Loucy (cell line): ENCODE results near the gene ITCH.
"Not testable (repeated sequence)": the region's sequence is repeated elsewhere in the genome, so short reads cannot be mapped to it uniquely, and the experiment has no call there.

ENCODE experiments used
- H2AFZ ChIP-seq: fragments of 200-600 bp; sonication (generic); 2 replicates; pipeline ENCODE4 v1.6.0; 2016; ENCODE audit warnings: antibody characterized with exemption, mild to moderate bottlenecking, low read length, moderate library complexity
- H3F3A ChIP-seq: fragments of 200-600 bp; 2 replicates; pipeline ENCODE4 v1.6.0; 2016; ENCODE audit warnings: antibody characterized with exemption, low read depth, mild to moderate bottlenecking
- H3K27me3 ChIP-seq: fragments of 200-600 bp; sonication (generic); 2 replicates; pipeline ENCODE4 v1.6.1; 2014; ENCODE audit warnings: low read length, mild to moderate bottlenecking; ENCODE audit not compliant: insufficient read depth, poor library complexity, severe bottlenecking
- H3K36me3 ChIP-seq: fragments of 200-600 bp; sonication (generic); 2 replicates; pipeline ENCODE4 v1.6.1; 2016; ENCODE audit warnings: low read length; ENCODE audit not compliant: insufficient read depth
- H3K4me1 ChIP-seq: fragments of 200-600 bp; sonication (generic); 2 replicates; pipeline ENCODE4 v1.5.1; 2014; ENCODE audit warnings: low read length, mild to moderate bottlenecking; ENCODE audit not compliant: insufficient read depth, poor library complexity, severe bottlenecking
- H3K4me2 ChIP-seq: fragments of 200-600 bp; sonication (generic); 2 replicates; pipeline ENCODE4 v1.6.0; 2014; ENCODE audit warnings: antibody characterized with exemption, low read length, low read depth, mild to moderate bottlenecking; ENCODE audit not compliant: poor library complexity, severe bottlenecking
- H3K4me3 ChIP-seq: fragments of 200-600 bp; sonication (generic); 2 replicates; pipeline ENCODE4 v1.5.1; 2014; ENCODE audit warnings: low read length, mild to moderate bottlenecking, mixed read lengths; ENCODE audit not compliant: poor library complexity, severe bottlenecking
- H3K79me2 ChIP-seq: fragments of 200-600 bp; sonication (generic); 2 replicates; pipeline ENCODE4 v1.6.1; 2014; ENCODE audit warnings: low read length; ENCODE audit not compliant: insufficient read depth
- H3K9ac ChIP-seq: fragments of 200-600 bp; sonication (generic); 2 replicates; pipeline ENCODE4 v1.6.0; 2014; ENCODE audit warnings: mild to moderate bottlenecking, low read depth, low read length, moderate library complexity; ENCODE audit not compliant: poor library complexity, severe bottlenecking
- H3K9me2 ChIP-seq: fragments of 200-600 bp; sonication (generic); replicated peaks from 2 replicates; pipeline ENCODE4 v1.6.1; 2016; ENCODE audit warnings: low read depth, low read length, mixed read lengths
- H3K9me3 ChIP-seq: fragments of 200-600 bp; sonication (generic); 2 replicates; pipeline ENCODE4 v1.6.1; 2014; ENCODE audit warnings: mild to moderate bottlenecking, antibody characterized with exemption, low read length, low read depth; ENCODE audit not compliant: insufficient read depth
- H4K20me1 ChIP-seq: fragments of 200-600 bp; sonication (generic); 2 replicates; pipeline ENCODE4 v1.6.0; 2014; ENCODE audit warnings: antibody characterized with exemption, low read length, mild to moderate bottlenecking; ENCODE audit not compliant: insufficient read depth, poor library complexity, severe bottlenecking
- CTCF ChIP-seq: fragments of 200-600 bp; sonication (generic); conservative IDR thresholded peaks from 2 replicates; pipeline ENCODE4 v1.5.1; 2014; ENCODE audit warnings: mild to moderate bottlenecking, antibody characterized with exemption, low read length
- EZH2phosphoT487 ChIP-seq: fragments of 200-600 bp; IDR thresholded peaks from 2 replicates; pipeline ENCODE4 v1.6.1; 2018; ENCODE audit warnings: antibody characterized with exemption, mild to moderate bottlenecking, moderate library complexity, borderline replicate concordance

ITCH gene

GRCh38 chr20:34396408-34396807 lies 33.3 kb downstream of the ITCH start:
- Histone ChIP-seq H3K79me2 (peaks cover 52% of the 10 kb centered on the region), H3K9me2 (no peaks in the 10 kb centered on the region), H2AFZ (no peak overlapping the region), H4K20me1 (peaks cover 5% of the 10 kb centered on the region), H3K27me3 (no peaks in the 10 kb centered on the region), H3K4me3 (no peak overlapping the region), H3K4me1 (no peaks in the 10 kb centered on the region), H3K4me2 (no peak overlapping the region), H3K36me3 (peaks cover 56% of the 10 kb centered on the region), H3K9me3 (no peaks in the 10 kb centered on the region), H3F3A (no peaks in the 10 kb centered on the region), H3K9ac (no peak overlapping the region)
- TF ChIP-seq CTCF: no peak
- TF ChIP-seq EZH2phosphoT487: no peak

GRCh38 chr20:34397096-34397495 lies 34.0 kb downstream of the ITCH start:
- no peak overlapping the region for H3K4me2 ChIP-seq
- no peaks in the 10 kb centered on the region for H3K4me1 ChIP-seq
- no peak overlapping the region for H2AFZ ChIP-seq
- H3K4me3 ChIP-seq: no peak overlapping the region
- TF ChIP-seq CTCF (no peak), EZH2phosphoT487 (no peak)
- H4K20me1 ChIP-seq: peaks cover 6% of the 10 kb centered on the region
- H3K27me3 ChIP-seq: no peaks in the 10 kb centered on the region
- H3F3A ChIP-seq: no peaks in the 10 kb centered on the region
- H3K79me2 ChIP-seq: peaks cover 56% of the 10 kb centered on the region
- H3K9ac ChIP-seq: no peak overlapping the region
- H3K9me2 ChIP-seq: no peaks in the 10 kb centered on the region
- H3K36me3 ChIP-seq: peaks cover 58% of the 10 kb centered on the region
- H3K9me3 ChIP-seq: no peaks in the 10 kb centered on the region

GRCh38 chr20:34400776-34401175 lies 37.7 kb downstream of the ITCH start:
- H3K9me3 ChIP-seq, H3K9me2 ChIP-seq, H3K27me3 ChIP-seq, H3K9ac ChIP-seq, H3K4me2 ChIP-seq, H3F3A ChIP-seq, H3K4me3 ChIP-seq, H2AFZ ChIP-seq: not testable (repeated sequence)
- H3K4me1 ChIP-seq: peaks cover 13% of the 10 kb centered on the region
- H3K36me3 ChIP-seq: peaks cover 41% of the 10 kb centered on the region
- peaks cover 70% of the 10 kb centered on the region for H3K79me2 ChIP-seq
- peaks cover 36% of the 10 kb centered on the region for H4K20me1 ChIP-seq

GRCh38 chr20:34401741-34402455 lies 38.8 kb downstream of the ITCH start:
- no peak overlapping the region for H3K4me2 ChIP-seq
- no peaks in the 10 kb centered on the region for H3K9me3 ChIP-seq
- no peak overlapping the region for H3K9ac ChIP-seq
- H3K4me3 ChIP-seq: no peak overlapping the region
- H4K20me1 ChIP-seq: peaks cover 45% of the 10 kb centered on the region
- peaks cover 75% of the 10 kb centered on the region for H3K79me2 ChIP-seq
- no peaks in the 10 kb centered on the region for H3K9me2 ChIP-seq
- H3F3A ChIP-seq: 0 out of 2 replicates have a peak, but pooled peaks cover 2% of the 10 kb centered on the region
- H3K4me1 ChIP-seq: peaks cover 17% of the 10 kb centered on the region
- H3K36me3 ChIP-seq: peaks cover 33% of the 10 kb centered on the region
- no peak overlapping the region for H2AFZ ChIP-seq
- no peak for TF ChIP-seq CTCF
- H3K27me3 ChIP-seq: no peaks in the 10 kb centered on the region
